SK-N-SH treated with all-trans-retinoic acid at 6 μM for 48 hours (cell line): Measurements from ENCODE around the gene GID4.

Source experiments
- ARNTL ChIP-seq: fragments of 450-650 bp; formaldehyde crosslinking; IDR thresholded peaks from 2 replicates; pipeline ENCODE4 v1.5.0; 2020; ENCODE audit warnings: low read depth, mild to moderate bottlenecking, moderate library complexity, borderline replicate concordance
- GLIS3 ChIP-seq: fragments of 250-450 bp; sonication (Bioruptor Pico); IDR thresholded peaks from 2 replicates; pipeline ENCODE4 v1.5.0; 2020; ENCODE audit warnings: mild to moderate bottlenecking, moderate library complexity
- OSR1 ChIP-seq: fragments of 250-450 bp; sonication (Bioruptor Pico); IDR thresholded peaks from 2 replicates; pipeline ENCODE4 v1.8.0; 2022; ENCODE audit warnings: moderate library complexity, mild to moderate bottlenecking, inconsistent platforms
- ZFP30 ChIP-seq: fragments of 450-650 bp; formaldehyde crosslinking; IDR thresholded peaks from 2 replicates; pipeline ENCODE4 v1.5.0; 2022; ENCODE audit warnings: mild to moderate bottlenecking, moderate library complexity
- ZNF8 ChIP-seq: fragments of 450-650 bp; formaldehyde crosslinking; IDR thresholded peaks from 2 replicates; pipeline ENCODE4 v1.5.0; 2020; ENCODE audit warnings: mild to moderate bottlenecking, moderate library complexity

DNA sequence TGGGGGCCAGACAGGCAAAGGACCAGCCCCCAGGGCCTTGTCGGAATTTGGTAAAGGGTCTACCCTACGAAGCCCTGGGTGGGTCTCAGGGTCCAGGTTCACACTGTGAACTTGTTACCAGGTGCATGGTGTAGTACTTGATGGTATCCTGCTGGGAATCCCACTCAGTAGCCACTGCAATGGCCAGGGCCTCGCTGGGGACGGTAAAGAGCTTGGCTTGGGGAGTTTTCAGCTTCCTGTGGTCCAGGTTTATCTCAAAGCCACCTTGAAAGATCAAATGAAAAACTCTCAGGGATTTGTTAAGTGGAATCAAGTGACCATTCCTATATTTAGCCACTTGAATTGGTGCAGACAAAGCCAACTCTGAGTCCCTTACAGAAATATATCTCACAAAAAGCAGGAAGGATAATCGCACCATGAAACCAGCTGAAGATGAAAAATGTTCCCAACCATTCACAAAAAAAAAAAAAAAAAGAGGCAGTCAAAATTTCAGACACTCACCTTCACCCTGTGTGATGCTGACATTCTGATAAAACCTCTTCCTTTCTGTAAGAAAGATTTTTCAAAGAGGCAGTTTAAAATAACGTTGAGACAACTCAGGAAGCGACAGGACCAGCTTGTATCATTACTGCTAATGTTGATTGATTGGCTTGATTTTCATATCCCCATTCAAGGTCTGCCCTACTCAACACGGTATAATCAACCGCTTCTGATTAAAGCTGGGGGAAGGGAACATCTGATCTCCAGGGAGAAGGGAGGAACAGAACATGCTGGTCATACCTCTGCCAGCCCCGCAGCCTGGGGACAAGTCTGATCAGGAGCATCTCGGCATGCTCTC lies 10.9 kb upstream of the GID4 start:
- TF ChIP-seq ZNF8 (no peak), OSR1 (CRISPR knock-in tag) (no peak), ZFP30 (CRISPR knock-in tag) (no peak), GLIS3 (CRISPR knock-in tag) (no peak), ARNTL (CRISPR knock-in tag) (no peak)
